ENCODE measurements around the gene TBX4.
"Not testable (repeated sequence)": the region's sequence is repeated elsewhere in the genome, so short reads cannot be mapped to it uniquely, and the experiment has no call there.

Gene TBX4

DNA sequence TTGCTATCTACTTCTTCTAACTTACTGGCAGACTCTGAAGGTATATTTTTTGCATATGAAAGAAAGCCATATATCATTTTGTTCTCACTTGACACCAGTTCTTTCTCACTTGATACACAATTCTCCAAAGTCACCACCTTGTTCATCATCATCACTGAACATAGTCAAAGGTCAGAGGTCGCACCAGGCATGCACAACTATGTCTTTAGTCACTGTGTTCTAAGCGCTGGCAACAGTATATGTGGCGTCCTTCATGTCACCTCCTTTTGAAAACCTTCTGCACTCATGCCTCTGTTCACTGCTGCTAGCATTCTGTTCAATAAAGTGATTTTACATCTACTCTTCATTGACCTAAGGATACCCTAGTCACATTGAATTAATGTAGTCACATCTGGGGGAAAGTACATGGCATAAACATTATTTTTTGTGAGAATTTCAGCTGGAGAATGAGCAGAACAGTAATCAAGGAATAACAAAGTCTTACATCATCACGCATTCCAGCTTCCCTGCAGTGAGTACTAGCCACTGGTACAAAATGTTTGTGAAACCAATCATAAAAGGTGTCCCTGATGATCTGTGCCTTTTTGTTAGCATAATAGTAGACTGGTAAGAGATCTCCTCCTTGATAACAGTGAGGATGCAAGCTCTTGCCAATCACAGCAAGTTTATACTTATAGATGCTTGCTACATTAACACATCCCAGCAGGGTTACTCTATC lies 20.5 kb upstream of the TBX4 start:
- no peak for DNase-seq

DNA sequence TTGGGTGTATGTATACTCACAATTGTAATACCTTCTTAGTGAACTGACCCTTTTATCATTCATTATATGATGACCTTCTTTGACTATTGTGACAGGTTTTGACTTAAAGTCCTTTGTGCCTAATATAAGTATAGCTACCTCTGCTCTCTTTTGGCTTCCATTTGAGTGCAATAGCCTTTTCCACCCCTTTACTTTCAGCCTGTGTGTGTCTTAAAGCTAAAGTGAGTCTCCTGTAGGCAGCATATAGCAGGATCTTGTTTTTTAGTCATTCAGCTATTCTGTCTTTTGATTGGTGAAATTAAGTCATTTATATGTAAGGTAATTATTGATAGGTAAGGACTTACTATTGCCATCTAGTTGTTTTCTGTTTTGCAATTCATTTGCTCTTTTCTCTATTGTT lies 15.9 kb upstream of the TBX4 start:
- no peak for DNase-seq

DNA sequence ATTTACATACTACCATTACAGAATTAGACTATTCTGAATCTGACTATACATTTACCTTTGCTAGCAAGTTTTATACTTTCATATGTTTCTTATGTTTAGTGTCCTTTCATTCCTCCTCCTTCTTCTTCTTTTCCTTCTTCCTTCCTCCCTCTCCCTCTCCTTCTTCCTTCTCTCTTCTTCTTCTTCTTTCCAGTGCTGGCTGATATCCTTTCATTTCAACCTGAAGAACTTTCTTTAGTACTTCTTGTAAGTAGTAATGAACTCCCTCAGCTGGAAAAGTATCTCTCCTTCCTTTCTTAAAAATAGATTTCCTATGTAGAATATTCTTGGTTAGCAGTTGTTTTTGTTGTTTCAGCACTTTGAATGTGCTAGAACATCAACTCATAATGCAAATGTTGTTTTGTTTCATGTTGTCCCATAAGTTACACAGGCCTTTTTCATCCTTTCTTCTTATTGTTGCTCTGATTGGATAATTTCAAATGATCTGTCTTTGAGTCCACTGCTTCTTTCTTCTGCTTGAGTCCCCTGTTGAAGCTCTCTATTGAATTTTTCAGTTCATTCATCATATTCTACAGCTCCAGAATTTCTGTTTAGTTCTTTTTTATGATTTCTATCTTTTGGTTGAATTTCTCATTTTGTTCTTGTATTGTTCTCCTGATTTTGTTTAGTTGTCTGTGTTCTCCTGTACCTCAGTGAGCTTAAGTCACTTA lies 15.1 kb upstream of the TBX4 start:
- DNase-seq: no peak

- DNase-seq: no peak
Observed at GRCh38 chr17:61440697-61441096, 11.5 kb upstream of the TBX4 start.

- DNase-seq: not testable (repeated sequence)
Observed at GRCh38 chr17:61441507-61441906, 10.7 kb upstream of the TBX4 start.

- no peak for DNase-seq
Observed at GRCh38 chr17:61442136-61442775, 10.0 kb upstream of the TBX4 start.

GRCh38 chr17:61442878-61443474 lies 9.2 kb upstream of the TBX4 start:
- no peak for DNase-seq

- DNase-seq: no peak
Observed at GRCh38 chr17:61443475-61443882, 8.7 kb upstream of the TBX4 start.

GRCh38 chr17:61444075-61444474 lies 8.1 kb upstream of the TBX4 start:
- no peak for DNase-seq

GRCh38 chr17:61444831-61445230 lies 7.4 kb upstream of the TBX4 start:
- DNase-seq: no peak

DNA sequence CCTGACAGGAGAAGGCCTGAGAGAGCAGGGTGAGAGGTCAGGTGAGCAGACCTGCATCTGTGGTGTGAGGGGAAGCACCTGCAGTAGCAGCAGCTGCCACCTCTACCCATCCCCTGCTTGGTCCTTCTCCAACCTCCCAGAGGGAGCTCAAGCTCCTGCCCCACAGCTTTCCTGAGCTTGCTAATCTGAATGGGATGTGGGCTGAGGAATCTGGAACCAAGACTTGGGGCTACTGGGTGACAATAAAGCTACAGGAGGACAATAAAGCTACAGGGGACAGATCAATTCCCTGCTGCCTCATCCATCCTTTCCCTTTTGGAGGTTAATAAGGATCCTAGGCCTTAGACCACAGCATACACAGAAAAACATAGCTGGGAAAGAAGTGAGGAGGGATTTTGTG lies 4.9 kb upstream of the TBX4 start:
- no peak for DNase-seq

GRCh38 chr17:61448042-61448441 lies 4.2 kb upstream of the TBX4 start:
- DNase-seq: no peak

- DNase-seq: not testable (repeated sequence)
Observed at GRCh38 chr17:61449140-61449539, 3.1 kb upstream of the TBX4 start.

GRCh38 chr17:61449707-61450640 lies 2.2 kb upstream of the TBX4 start:
- DNase-seq: no peak

- no peak for DNase-seq
Observed at GRCh38 chr17:61450641-61451537, 1.3 kb upstream of the TBX4 start.

- no peak for DNase-seq
Observed at GRCh38 chr17:61451538-61452300, 503 bp upstream of the TBX4 start.

DNA sequence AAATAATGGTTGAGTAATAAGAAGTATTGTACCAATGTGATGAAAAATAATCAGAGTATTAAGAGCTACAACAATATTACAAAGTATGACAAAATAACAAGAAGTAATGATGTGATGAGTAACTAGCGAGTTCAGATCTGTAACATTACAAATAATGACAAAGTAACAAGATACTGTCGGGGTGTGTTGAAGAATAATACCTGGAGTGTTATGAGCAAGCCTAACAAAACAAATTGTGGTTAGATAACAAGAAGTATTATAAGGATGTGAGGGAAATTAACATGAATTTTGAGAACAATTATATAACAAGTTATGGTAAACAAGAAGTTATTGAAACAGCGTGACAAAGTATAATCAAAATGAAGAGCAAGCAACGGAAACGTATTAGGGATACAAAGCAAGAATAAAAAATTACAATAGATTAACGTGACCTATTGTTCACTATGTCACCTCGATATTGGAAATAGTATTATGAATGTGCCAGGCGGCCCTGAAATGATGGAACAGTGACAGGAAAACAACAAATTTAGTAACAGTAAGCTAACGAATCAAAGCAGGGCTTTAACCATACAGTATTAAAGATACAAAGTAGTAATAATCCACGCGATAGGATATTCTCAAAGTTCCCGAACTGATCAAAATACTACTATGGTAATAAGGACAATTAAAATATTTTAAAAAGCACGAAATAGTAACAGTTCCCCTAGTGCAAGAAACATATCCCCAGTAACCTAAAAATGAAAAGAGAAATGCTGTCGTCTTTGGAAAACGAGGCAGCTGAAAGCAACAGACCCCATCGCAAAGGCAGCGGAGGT lies 1.6 kb downstream of the TBX4 start:
- DNase-seq: no peak

- DNase-seq: no peak
Observed at GRCh38 chr17:61454381-61455323, 2.4 kb downstream of the TBX4 start.

All from SHP77 treated with DMSO at 0.1 percent for 48 hours (cell line).